ENCODE results near the gene ABL1. TPM values are rescaled to one million over a fixed set of nuclear protein-coding genes. Genes with fewer than 3 reads are reported as not detected.

ABL1 gene
- total RNA-seq, 1 experiment from 2014 or later, result 67.5 TPM

DNA sequence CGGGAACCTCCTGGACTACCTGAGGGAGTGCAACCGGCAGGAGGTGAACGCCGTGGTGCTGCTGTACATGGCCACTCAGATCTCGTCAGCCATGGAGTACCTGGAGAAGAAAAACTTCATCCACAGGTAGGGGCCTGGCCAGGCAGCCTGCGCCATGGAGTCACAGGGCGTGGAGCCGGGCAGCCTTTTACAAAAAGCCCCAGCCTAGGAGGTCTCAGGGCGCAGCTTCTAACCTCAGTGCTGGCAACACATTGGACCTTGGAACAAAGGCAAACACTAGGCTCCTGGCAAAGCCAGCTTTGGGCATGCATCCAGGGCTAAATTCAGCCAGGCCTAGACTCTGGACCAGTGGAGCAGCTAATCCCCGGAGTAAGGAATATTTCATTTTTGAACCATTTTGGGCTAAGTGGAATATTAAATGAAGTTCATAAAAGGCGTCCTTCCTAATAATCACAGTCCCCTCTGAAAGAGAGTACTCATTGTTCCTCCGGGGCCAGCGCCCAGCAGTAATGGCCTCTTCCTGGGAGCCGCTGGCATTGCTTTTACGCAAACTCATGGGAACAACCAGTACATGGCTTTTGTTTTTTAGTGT lies 38.0 kb downstream of the ABL1 start:
- intact Hi-C loops (cut with micrococcal nuclease), result no loop called here
- TF ChIP-seq, protein P1, sequence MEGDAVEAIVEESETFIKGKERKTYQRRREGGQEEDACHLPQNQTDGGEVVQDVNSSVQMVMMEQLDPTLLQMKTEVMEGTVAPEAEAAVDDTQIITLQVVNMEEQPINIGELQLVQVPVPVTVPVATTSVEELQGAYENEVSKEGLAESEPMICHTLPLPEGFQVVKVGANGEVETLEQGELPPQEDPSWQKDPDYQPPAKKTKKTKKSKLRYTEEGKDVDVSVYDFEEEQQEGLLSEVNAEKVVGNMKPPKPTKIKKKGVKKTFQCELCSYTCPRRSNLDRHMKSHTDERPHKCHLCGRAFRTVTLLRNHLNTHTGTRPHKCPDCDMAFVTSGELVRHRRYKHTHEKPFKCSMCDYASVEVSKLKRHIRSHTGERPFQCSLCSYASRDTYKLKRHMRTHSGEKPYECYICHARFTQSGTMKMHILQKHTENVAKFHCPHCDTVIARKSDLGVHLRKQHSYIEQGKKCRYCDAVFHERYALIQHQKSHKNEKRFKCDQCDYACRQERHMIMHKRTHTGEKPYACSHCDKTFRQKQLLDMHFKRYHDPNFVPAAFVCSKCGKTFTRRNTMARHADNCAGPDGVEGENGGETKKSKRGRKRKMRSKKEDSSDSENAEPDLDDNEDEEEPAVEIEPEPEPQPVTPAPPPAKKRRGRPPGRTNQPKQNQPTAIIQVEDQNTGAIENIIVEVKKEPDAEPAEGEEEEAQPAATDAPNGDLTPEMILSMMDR (IDR thresholded peaks at IDR 0.05; ENCODE audit: unreplicated experiment), result no peak
- no TSS peak for BruUV-seq (replicated peaks)
- no peaks in the 10 kb centered on the region for H3K4me1 Mint-ChIP-seq (ENCODE audit: insufficient read depth, unreplicated experiment)
- H3K36me3 Mint-ChIP-seq (ENCODE audit: insufficient read depth, unreplicated experiment), result peaks cover 90% of the 10 kb centered on the region
- ChIA-PET POLR2A (no interaction called here), CTCF (no interaction called here)
- no peaks in the 10 kb centered on the region for H3K9me3 Mint-ChIP-seq (ENCODE audit: unreplicated experiment)
- H3K27ac Mint-ChIP-seq (ENCODE audit: low read depth, unreplicated experiment), result no peak overlapping the region
- DNase-seq (ENCODE audit: unreplicated experiment), result no peak
- no peak overlapping the region for H3K4me3 Mint-ChIP-seq (ENCODE audit: unreplicated experiment)
- no peaks in the 10 kb centered on the region for H3K27me3 Mint-ChIP-seq (ENCODE audit: insufficient read depth, unreplicated experiment)

DNA sequence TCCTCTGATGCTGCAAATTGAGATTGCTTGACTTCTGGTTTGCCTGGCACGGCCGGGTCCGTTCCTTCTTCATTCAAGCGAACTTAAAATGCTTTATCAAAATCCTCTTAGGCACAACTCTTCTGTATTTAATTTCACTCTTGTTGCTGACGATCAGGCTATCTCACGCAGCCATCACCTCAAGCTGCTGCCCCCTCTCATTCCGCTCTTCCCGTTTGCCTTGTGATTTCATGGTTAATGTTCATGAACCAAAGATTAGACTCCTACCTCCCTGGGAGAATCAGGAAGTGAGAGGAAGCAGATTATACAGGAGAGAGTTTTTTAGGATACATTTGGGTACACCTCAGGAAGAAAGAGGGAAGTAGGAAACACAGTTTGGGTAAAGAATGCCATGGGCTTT lies 38.9 kb downstream of the ABL1 start:
- CTCF ChIA-PET, result no interaction called here
- H3K36me3 Mint-ChIP-seq (ENCODE audit: insufficient read depth, unreplicated experiment), result peaks cover 91% of the 10 kb centered on the region
- no TSS peak for BruUV-seq (replicated peaks)

DNA sequence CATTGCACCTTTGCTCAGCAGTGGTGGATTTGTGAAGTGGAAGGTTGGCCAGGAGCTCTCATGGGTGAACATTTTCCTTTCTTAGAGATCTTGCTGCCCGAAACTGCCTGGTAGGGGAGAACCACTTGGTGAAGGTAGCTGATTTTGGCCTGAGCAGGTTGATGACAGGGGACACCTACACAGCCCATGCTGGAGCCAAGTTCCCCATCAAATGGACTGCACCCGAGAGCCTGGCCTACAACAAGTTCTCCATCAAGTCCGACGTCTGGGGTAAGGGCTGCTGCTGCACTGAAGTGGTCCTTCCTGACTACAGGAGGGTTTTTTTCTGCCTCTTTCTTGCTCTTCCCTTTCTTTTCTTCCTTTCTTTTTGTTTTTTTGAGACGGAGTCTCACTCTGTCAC lies 39.7 kb downstream of the ABL1 start:
- H3K27me3 Mint-ChIP-seq (ENCODE audit: insufficient read depth, unreplicated experiment), result no peaks in the 10 kb centered on the region
- ChIA-PET CTCF (no interaction called here), POLR2A (no interaction called here)
- BruUV-seq (replicated peaks), result no TSS peak
- DNase-seq (ENCODE audit: unreplicated experiment), result no peak
- TF ChIP-seq, protein P1 (IDR thresholded peaks at IDR 0.05; ENCODE audit: unreplicated experiment), result no peak
- no peaks in the 10 kb centered on the region for H3K4me1 Mint-ChIP-seq (ENCODE audit: insufficient read depth, unreplicated experiment)
- H3K9me3 Mint-ChIP-seq (ENCODE audit: unreplicated experiment), result no peaks in the 10 kb centered on the region
- H3K27ac Mint-ChIP-seq (ENCODE audit: low read depth, unreplicated experiment), result no peak overlapping the region
- intact Hi-C loops (cut with micrococcal nuclease), result no loop called here
- peaks cover 93% of the 10 kb centered on the region for H3K36me3 Mint-ChIP-seq (ENCODE audit: insufficient read depth, unreplicated experiment)
- H3K4me3 Mint-ChIP-seq (ENCODE audit: unreplicated experiment), result no peak overlapping the region

More for the DNA sequence above, 38.9 kb downstream of the ABL1 start:
- no peaks in the 10 kb centered on the region for H3K4me1 Mint-ChIP-seq (ENCODE audit: insufficient read depth, unreplicated experiment)
- TF ChIP-seq, protein P1 (IDR thresholded peaks at IDR 0.05; ENCODE audit: unreplicated experiment), result no peak
- DNase-seq (ENCODE audit: unreplicated experiment), result no peak
- H3K27me3 Mint-ChIP-seq (ENCODE audit: insufficient read depth, unreplicated experiment), result no peaks in the 10 kb centered on the region
- intact Hi-C loops (cut with micrococcal nuclease), result no loop called here
- no peaks in the 10 kb centered on the region for H3K9me3 Mint-ChIP-seq (ENCODE audit: unreplicated experiment)
- H3K4me3 Mint-ChIP-seq (ENCODE audit: unreplicated experiment), result no peak overlapping the region
- POLR2A ChIA-PET, result no interaction called here
- no peak overlapping the region for H3K27ac Mint-ChIP-seq (ENCODE audit: low read depth, unreplicated experiment)

DNA sequence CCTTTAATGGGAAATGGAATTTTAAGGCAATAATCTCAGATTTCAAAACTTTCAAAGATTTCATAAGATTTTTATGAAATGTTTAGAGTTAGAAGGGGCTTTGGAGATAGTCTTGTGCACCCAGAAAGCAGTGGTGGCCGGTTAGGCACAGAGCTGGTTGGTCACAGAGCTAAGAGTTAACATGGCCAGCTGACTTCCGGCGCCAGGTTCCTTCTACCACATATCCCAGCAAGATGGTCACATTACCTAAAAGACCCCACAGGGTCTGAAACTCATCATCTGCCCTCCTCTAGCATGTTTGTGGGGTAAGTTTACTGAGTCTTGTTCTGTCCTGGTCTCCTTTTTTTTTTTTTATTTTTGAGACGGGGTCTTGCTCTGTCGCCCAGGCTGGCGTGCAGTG lies 42.2 kb downstream of the ABL1 start:
- Mint-ChIP-seq H3K27me3 (ENCODE audit: insufficient read depth, unreplicated experiment) (no peaks in the 10 kb centered on the region), H3K27ac (ENCODE audit: low read depth, unreplicated experiment) (no peak overlapping the region), H3K9me3 (ENCODE audit: unreplicated experiment) (no peaks in the 10 kb centered on the region), H3K4me1 (ENCODE audit: insufficient read depth, unreplicated experiment) (no peaks in the 10 kb centered on the region), H3K4me3 (ENCODE audit: unreplicated experiment) (no peak overlapping the region), H3K36me3 (ENCODE audit: insufficient read depth, unreplicated experiment) (peaks cover 93% of the 10 kb centered on the region)
- ChIA-PET CTCF (interaction anchor here (1.4 to 1.7 kb wide), 2 partner anchors 121 to 169 kb away, joined by 3 to 4 read pairs; no protein-coding TSS in a partner anchor), POLR2A (interaction anchor here (0.6 to 1.0 kb wide), 2 partner anchors 8 to 386 kb away, joined by 3 to 5 read pairs; no protein-coding TSS in a partner anchor)
- no peak for DNase-seq (ENCODE audit: unreplicated experiment)
- TF ChIP-seq, protein P1 (IDR thresholded peaks at IDR 0.05; ENCODE audit: unreplicated experiment), result no peak
- intact Hi-C loops (cut with micrococcal nuclease), result no loop called here
- BruUV-seq (replicated peaks), result no TSS peak
